GM18499 (cell line): Measurements from ENCODE around the gene ZNF366.

Source experiments
- ATAC-seq: cut with Tn5 transposase; IDR thresholded peaks from one replicate; pipeline ENCODE4 v1.9.1; 2021; ENCODE audit warnings: moderate number of reproducible peaks; ENCODE audit not compliant: insufficient read depth, unreplicated experiment

The ZNF366 gene, protein sequence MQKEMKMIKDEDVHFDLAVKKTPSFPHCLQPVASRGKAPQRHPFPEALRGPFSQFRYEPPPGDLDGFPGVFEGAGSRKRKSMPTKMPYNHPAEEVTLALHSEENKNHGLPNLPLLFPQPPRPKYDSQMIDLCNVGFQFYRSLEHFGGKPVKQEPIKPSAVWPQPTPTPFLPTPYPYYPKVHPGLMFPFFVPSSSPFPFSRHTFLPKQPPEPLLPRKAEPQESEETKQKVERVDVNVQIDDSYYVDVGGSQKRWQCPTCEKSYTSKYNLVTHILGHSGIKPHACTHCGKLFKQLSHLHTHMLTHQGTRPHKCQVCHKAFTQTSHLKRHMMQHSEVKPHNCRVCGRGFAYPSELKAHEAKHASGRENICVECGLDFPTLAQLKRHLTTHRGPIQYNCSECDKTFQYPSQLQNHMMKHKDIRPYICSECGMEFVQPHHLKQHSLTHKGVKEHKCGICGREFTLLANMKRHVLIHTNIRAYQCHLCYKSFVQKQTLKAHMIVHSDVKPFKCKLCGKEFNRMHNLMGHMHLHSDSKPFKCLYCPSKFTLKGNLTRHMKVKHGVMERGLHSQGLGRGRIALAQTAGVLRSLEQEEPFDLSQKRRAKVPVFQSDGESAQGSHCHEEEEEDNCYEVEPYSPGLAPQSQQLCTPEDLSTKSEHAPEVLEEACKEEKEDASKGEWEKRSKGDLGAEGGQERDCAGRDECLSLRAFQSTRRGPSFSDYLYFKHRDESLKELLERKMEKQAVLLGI

DNA sequence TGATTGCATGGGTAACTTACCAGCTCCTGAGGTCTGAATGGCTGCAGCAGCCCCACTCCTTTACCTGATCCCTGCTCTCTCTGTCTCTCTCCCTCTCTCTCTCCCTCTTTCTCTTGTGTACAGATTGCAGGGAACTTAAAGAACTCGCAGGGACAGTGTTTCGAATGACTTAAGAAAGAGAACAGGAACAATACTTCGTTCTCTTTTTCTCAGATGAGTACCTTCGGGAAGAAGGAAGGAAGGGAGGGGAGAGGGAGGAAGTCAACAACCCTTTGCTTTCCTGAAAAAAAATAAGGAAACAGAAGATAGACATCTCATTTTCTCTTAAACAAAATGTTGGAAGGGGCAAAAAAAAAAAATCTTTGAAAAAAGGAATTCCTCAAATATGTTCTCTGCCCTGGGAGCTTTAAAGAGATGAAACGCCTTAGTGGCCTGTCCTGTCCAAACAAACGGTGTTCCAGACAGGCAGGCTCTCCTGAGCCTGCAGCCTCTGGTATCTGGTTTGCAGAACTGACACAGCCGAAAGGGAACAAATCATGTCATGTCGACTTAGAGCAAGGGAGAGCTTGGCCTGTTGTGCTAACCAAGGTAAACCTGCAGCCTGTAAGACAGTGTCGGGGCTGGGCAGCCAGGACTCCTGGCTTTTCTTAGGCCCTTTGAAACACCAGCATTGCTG is at the start of gene ZNF366:
Gene ZNF366 (minus strand): TSS at position 180 of the 676 bp plus-strand sequence. CDS start 45,914 bp downstream, outside the sequence.
- ATAC-seq: no peak

DNA sequence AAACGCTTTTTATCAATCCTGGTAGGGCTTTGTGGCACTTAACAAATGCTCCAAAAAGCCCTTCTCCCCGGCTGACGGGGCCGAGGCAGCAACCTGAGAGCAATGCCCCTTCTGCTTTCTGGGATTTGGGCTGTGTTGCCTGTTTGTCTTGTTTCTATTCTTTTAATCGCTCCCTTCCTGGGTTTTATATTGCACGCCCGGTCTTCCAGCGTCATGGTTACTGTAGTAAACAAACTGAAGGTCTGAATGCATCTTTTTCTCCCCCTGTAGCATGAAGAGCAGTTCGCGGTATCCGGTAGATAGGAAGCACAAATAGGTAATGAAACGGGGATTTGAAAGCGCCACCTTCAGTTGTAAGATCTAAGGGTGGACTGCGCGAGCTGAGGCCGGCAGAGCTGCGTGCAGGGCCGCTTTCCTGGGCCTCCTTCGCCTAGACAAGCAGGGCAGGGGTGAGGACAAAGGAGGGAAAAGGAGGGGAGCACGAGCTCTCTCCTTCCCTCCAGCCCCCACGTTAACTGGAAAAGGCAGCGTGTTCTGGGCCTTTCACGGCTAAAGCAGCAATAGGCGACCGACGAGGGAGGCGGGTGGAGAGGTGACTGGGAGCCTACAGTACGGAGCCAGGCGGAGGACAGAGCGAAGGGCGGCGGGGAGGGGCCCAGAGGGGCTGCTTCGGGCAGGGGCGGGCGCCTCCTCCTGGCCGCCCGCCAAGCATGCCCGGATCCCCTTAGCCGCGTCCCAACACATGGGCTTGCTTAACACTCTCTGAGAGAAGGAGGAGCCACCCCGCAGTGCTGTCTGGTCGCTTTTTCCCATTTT is 49.3 kb upstream of the ZNF366 start:
- ATAC-seq: peak; percentile 52

DNA sequence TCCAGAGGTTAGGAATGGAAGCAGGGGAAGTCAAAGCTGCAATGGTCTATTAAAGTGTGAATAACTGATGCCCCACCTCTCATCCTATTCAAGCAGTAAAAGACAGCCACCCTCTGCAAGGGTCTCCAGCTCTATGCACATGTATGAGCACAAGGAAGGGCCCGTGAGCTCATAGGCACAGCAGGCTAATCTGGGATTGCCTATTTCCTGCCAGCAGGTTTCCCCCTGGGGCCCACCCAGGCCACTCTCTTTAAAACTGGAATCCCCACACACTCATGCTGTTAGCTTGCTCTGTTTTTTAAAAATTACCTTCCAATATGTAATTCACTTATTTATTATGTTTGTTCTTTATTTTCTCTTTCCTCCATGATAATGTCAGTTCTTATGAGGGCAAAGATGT is 48.7 kb upstream of the ZNF366 start:
- no peak for ATAC-seq

DNA sequence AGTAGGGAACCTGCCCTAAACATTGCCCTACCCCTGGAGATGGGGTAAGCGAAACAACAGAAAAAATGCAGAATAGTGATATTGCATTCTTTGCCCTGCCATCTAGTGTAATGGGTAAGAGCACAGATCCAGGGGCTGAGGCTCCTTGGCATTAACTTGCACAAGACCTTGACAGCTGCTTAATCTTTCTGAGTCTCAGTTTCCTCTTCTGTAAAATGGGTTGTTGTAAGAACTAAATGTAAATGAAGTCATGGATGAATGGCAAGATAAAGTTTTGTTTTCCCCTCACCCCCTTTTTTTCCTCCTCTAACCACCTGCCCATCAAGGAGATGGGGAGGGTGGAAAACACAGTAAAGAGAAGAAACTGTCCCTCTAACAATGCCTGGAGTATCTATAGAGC is 47.7 kb upstream of the ZNF366 start:
- ATAC-seq: no peak

DNA sequence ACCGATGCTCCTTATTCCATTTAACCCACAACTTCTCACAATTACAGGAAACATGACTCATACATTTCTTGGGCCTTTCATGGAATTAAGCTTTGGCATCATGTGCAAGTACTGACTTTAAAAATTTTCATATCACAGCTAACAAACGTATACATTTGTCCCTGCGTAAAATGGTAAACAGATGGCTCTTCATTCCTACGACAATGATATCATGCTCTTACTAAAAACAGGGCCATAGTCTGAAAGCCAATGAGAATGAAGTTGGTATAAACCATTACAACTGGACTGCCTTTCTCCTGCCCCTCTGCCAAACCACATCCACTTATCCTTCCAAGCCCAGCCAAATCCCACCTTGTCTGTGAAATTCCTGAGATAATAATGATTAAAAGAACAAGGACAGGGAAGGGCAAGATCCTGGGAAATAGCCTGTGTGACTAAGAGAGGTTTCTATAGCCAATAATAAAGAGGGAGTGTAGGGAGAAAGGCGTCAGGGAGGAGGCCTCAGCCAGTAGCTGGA is 44.9 kb upstream of the ZNF366 start:
- no peak for ATAC-seq

DNA sequence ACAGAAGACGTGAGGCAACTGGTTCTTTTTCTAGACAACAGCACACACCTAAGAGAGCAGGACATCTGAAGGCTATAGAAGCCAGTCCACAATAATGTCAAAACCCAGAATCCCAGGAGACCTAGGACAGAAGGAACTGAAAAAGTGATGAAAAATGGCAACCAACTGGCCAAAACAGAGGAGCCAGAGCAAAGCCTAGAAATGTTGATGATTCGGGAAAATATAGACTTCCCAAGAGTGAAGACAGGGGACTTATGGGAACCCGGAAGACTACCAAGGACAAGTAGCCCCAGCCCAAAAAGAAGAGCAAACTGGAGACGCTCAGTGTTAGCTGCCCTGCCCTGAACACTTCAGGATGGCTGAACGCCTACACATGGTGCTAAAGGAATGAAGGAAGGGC is 43.4 kb upstream of the ZNF366 start:
- no peak for ATAC-seq

DNA sequence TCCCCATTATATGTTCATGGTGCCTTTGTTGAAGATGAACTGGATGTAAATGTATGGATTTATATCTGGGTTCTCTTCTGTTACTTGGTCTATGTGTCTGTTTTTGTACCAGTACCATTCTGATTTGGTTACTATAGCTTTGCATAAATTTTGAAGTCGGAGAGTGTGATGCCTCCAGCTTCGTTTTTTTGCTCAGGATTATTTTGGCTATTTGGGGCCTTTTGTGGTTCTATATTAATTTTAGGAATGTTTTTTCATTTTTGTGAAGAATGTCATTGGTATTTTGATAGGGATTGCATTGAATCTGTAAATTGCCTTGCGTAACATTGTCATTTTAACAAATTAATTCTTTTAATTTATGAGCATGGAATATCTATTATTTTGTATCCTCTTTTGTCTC is 36.6 kb upstream of the ZNF366 start:
- no peak for ATAC-seq

DNA sequence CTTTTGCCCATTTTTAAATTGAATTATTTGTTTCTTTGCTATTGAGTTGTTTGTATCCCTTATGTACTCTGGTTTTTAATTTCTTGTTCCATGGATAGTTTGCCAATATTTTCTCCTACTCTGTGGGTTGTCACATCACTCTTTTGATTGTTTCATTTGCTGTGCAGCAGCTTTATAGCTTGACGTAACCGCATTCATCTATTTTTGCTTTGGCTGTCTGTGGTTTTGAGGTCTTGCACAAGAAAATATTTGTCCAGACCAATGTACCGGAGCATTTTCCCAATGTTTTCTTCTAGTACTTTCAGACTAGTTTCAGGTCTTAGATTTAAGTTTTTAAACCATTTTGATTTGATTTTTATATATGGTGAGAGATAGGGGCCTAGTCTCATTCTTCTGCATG is 36.2 kb upstream of the ZNF366 start:
- no peak for ATAC-seq

DNA sequence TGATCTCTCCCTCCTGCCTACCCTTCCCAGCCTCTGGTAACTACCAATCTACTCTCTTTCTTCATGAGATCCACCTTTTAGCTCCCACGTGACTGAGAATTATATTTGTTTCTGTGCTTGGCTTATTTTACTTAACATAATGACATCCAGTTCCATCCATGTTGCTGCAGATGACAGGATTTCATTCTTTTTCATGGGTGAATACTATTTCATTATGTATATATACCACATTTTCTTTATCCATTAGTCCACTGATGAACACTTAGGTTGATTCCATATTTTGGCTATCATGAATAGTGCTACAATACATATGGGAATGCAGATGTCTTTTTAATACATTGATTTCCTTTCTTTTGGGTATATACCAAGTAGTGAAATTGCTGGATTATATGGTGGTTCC is 35.5 kb upstream of the ZNF366 start:
- ATAC-seq: no peak

DNA sequence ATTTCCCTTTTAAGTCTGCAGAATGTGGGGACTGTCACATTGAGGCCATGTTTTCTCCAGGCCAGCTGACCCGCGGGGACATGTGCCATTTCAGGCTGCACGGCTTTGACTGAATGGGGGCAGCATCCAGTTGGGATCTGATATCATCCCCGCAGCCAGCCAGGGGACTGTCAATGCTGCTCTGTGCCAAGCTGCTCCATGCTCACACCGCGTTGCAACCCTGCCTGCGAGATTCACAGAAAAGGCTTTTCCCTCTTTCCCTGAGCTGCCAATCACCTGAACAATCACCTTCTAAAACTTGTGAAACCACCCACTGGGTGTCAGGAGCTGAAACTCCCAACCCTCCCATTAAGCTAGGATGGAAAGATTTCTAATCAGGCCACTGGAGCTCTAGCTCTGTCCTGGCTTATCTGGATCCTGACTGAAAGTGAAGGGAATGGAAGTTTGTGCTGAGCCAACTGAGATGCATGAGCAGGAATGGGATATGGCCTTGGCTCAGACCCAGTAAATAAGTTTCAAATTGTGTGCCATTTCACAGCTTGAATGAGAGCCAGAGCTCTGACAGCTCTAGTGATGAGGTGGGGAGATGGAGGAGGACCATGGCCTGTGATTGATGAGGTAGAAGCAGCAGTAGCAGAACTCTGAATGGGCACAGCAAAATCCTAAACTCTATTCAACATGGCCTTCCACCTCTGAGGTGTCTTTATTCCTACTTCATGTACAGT is 34.5 kb upstream of the ZNF366 start:
- ATAC-seq: no peak

DNA sequence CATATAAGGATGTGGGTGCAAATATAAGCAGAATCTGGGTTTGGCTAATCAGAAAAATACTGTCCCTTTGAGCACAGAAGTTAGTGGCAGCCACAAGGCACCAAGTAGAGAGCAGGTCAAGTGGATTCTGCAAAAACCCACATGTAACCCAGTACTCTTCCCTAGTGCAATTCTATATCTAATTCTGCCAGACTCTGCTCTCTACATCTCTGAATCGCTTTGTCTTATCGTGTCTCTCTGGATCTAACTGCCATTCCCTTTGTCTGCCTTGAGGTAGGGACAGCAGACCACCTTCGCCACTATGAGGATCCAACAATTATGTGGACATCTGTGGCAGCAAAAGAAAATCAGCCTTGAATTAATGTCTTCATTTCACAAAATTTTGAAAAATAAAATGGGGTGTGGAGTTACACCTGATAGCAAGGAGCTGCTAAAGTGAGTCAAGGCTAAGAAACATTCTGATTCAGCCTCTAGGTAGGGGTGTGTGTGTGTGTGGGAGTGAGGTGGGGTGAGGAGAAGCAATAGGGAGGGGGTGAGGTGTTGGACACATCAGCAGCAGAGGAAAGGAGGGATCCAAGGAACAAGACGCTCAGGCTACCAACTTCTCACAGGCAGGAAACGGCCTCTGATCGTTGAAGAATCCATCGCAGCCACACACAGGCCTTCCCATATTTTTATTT is 33.7 kb upstream of the ZNF366 start:
- no peak for ATAC-seq

DNA sequence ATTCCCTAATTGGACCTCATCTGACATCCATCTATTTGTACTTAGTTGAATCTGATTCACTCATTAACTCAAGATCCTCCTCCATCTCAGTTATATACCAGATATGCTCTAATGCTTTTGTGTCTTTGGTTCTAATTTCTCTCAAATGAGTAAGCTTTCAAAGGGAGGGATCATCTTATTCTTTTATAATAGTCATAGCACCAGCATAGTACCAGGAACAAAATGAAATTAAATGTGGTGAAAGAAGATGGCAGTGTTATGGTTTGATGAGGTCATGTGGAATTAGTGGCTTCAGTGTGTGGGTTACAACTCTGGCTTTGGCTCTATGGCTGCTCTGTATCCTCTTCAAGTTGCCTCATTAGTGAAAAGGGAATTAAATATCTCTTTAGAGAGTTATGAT is 32.5 kb upstream of the ZNF366 start:
- no peak for ATAC-seq

DNA sequence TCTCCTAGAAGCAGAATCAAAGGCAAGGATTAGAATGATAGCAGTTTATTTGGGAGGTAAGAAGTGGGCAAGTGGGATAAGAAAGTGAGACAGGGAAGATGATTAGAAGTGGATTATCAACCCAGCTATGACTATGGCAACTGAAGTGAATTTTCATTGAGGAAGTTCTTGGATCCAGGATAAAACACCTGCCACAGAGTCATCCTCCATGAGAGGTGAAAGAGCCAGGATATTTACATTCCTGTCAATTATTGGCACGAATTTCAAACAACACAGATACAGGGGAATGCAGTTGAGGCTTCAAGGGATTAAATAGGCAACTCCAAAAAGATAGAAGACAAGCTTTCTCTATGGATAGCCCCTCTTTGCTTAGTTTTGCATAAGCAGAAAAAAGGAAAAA is 31.8 kb upstream of the ZNF366 start:
- no peak for ATAC-seq

DNA sequence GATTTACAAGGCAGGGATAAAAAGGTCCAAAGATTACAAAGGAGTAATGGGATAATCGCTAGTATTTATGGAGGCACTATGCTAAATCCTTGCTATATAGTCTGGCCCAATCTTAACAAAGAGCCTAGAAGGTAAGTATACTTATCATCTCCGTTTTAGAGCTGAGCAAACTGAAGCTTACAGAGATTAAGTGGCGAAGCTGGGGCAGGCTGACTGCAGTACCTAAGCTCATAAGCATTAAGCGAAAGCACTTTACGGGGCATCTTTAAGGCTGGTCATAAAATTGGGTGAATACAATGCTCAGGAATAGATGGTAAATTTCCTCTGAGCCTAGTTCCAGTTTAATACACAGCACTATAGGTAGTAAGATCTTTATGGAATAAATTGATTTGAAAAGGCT is 30.0 kb upstream of the ZNF366 start:
- no peak for ATAC-seq

DNA sequence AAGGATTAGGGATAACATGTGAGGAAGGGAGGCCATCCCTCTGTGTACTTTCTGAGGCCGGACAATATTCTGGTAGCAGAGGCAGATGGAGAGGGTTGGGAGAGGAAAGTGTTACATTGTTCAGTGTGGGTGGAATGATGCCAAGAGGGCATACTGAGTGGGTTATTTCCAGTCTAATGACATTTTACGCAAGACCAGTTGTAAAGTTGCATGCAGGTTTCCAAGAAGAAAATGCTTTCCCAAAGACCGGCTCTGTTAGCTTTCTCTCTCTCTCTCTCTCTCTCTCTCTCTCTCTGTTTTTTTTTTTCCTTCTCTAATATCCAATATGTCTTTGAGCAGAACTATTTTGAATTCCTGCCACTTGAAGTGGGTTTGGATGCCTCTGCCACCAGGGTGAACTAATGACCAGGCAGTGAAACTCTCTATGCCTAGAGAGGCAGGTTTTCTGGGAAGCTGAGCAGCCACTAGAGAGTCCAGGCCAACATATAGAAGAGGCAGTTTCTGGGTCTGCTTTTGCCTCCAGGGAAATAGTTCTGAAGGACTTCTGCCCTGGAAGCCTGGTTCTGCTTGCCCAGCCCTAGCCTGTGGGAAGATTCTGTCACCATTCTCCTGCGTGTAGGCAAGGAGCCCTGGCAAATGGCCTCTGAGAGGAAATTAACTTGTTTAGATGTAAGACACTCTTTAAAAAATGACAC is 24.4 kb upstream of the ZNF366 start:
- no peak for ATAC-seq

DNA sequence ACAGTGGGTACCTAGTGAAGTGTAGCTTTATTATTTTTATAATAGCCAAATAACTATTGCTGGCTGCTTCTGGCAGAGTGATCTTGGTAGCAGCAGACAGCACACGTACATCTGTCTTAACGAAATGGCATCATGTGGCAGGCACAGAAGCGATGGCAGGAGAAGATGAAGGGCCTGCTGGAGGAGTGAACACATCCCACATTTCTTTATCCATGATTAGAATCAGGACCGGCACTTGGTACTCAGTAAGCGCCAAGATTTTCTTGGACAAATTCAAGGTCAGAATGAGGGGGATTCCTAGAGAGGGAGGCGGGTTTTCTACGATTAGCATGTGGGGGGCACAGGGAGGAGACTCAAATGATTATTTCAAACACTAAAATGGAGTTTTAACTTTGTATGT is 23.0 kb upstream of the ZNF366 start:
- ATAC-seq: no peak

DNA sequence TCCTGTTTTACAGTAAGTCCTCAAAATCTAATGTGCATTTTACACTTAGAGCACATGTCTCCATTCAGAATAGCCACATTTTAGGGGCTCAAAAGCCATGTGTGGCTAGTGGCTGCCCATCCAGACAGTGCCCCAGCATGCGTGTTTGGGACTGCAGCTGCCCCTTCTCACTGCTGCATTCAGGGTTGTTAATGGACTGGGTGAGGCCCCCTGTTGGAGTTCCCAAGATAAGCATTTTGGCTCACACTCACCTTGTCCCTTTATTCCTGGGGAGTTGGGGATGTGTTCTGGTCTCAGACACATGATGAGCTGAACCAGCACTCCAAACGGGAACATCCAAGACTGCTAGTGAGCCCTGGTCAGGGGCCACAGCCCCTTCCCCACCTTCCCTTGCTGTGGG is 22.2 kb upstream of the ZNF366 start:
- no peak for ATAC-seq

DNA sequence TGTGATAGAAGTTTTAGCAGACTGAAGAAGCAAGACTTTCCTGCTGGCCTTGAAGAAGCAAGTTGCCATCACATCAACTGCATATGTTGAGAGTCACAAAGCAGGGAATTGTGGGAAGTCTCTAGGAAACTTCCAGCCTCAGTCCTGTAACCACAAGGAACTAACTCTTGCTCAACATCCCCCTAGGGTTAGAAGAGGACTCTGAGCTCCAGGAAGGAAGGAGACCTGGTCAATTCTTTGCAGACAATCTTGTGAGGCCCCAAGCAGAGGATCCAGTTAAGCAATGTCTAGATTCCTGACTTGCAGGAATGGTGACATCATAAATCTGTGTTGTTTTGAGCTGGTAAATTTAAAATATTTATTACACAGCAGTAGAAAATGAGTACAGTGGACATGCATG is 18.6 kb upstream of the ZNF366 start:
- ATAC-seq: no peak
